WTC11 (cell line): ENCODE results near the gene CDKN3.
"Not testable (repeated sequence)": the region's sequence is repeated elsewhere in the genome, so short reads cannot be mapped to it uniquely, and the experiment has no call there.

Source experiments
- AR ChIP-seq: fragments of 250-450 bp; sonication (Bioruptor Pico); IDR thresholded peaks from 2 replicates; pipeline ENCODE4 v1.9.0; 2021; ENCODE audit warnings: mild to moderate bottlenecking
- E2F5 ChIP-seq: sonication (generic); formaldehyde crosslinking; IDR thresholded peaks from 2 replicates; pipeline ENCODE4 v1.8.1; 2022; ENCODE audit warnings: mild to moderate bottlenecking, moderate library complexity, missing genetic modification reagents
- ESRRA ChIP-seq: sonication (generic); formaldehyde crosslinking; IDR thresholded peaks from 2 replicates; pipeline ENCODE4 v1.8.1; 2022; ENCODE audit warnings: mild to moderate bottlenecking, missing genetic modification reagents, borderline replicate concordance
- KAT7 ChIP-seq: sonication (generic); formaldehyde crosslinking; IDR thresholded peaks from 2 replicates; pipeline ENCODE4 v1.8.1; 2023; ENCODE audit warnings: missing genetic modification reagents, mild to moderate bottlenecking, borderline replicate concordance
- SP1 ChIP-seq: sonication (generic); formaldehyde crosslinking; conservative IDR thresholded peaks from 2 replicates; pipeline ENCODE4 v1.8.1; 2022; ENCODE audit warnings: missing genetic modification reagents
- ZNF121 ChIP-seq: sonication (generic); formaldehyde crosslinking; IDR thresholded peaks from 2 replicates; pipeline ENCODE4 v1.8.0; 2023; ENCODE audit warnings: missing genetic modification reagents
- TF ChIP-seq, protein P1 (sequence below): fragments of 200-600 bp; IDR thresholded peaks from 2 replicates; pipeline ENCODE4 v1.8.0; 2022; ENCODE audit warnings: antibody characterized with exemption
- TF ChIP-seq, protein P2 (sequence below): sonication (generic); formaldehyde crosslinking; IDR thresholded peaks from 2 replicates; pipeline ENCODE4 v1.8.0; 2022; ENCODE audit warnings: mild to moderate bottlenecking, missing genetic modification reagents
- TF ChIP-seq, protein P3 (sequence below): sonication (generic); formaldehyde crosslinking; conservative IDR thresholded peaks from 2 replicates; pipeline ENCODE4 v1.8.1; 2022; ENCODE audit warnings: mild to moderate bottlenecking, missing genetic modification reagents

GRCh38 chr14:54456820-54457608 is 60.2 kb downstream of the CDKN3 start:
- TF ChIP-seq, protein P1, sequence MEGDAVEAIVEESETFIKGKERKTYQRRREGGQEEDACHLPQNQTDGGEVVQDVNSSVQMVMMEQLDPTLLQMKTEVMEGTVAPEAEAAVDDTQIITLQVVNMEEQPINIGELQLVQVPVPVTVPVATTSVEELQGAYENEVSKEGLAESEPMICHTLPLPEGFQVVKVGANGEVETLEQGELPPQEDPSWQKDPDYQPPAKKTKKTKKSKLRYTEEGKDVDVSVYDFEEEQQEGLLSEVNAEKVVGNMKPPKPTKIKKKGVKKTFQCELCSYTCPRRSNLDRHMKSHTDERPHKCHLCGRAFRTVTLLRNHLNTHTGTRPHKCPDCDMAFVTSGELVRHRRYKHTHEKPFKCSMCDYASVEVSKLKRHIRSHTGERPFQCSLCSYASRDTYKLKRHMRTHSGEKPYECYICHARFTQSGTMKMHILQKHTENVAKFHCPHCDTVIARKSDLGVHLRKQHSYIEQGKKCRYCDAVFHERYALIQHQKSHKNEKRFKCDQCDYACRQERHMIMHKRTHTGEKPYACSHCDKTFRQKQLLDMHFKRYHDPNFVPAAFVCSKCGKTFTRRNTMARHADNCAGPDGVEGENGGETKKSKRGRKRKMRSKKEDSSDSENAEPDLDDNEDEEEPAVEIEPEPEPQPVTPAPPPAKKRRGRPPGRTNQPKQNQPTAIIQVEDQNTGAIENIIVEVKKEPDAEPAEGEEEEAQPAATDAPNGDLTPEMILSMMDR = not testable (repeated sequence)
- TF ChIP-seq, protein P2, sequence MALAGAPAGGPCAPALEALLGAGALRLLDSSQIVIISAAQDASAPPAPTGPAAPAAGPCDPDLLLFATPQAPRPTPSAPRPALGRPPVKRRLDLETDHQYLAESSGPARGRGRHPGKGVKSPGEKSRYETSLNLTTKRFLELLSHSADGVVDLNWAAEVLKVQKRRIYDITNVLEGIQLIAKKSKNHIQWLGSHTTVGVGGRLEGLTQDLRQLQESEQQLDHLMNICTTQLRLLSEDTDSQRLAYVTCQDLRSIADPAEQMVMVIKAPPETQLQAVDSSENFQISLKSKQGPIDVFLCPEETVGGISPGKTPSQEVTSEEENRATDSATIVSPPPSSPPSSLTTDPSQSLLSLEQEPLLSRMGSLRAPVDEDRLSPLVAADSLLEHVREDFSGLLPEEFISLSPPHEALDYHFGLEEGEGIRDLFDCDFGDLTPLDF (CRISPR knock-in tag) = not testable (repeated sequence)
- TF ChIP-seq SP1 (CRISPR knock-in tag); ESRRA (CRISPR knock-in tag); E2F5 (CRISPR knock-in tag); AR (CRISPR knock-in tag); KAT7 (CRISPR knock-in tag); ZNF121: not testable (repeated sequence)
- TF ChIP-seq, protein P3, sequence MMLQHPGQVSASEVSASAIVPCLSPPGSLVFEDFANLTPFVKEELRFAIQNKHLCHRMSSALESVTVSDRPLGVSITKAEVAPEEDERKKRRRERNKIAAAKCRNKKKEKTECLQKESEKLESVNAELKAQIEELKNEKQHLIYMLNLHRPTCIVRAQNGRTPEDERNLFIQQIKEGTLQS (CRISPR knock-in tag) = not testable (repeated sequence)
